ENCODE data around the gene MAFG. TPM values are rescaled to one million over a fixed set of nuclear protein-coding genes. Genes with fewer than 3 reads are reported as not detected.

Gene MAFG
- total and polyA plus RNA-seq, 9 of the 15 experiments (the other 6 are each of a cell fraction or from before 2014, with no cell fraction given) = 1.1 to 58.1 (median 24.9) TPM

- no peak for FAIRE-seq
- no peak for ATAC-seq
These were observed 13.3 kb upstream of the MAFG start for GRCh38 chr17:81940538-81941483.

More at GRCh38 chr17:81940538-81941483, 13.3 kb upstream of the MAFG start:
- Histone ChIP-seq H3K79me2 (ENCODE audit: control insufficient read depth, insufficient read depth, low read length) (peaks cover 13% of the 10 kb centered on the region), H3K4me3 (no peak overlapping the region), H3K9me1 (ENCODE audit: control insufficient read depth, insufficient read depth, low read length) (peaks cover 2% of the 10 kb centered on the region), H2AFZ (ENCODE audit: low read depth, low read length) (no peak overlapping the region), H3K9me3 (replicated peaks; ENCODE audit: control insufficient read depth, insufficient read depth, low read depth, low read length) (no peaks in the 10 kb centered on the region), H3K4me1 (replicated peaks in 1 of 2; ENCODE audit: control insufficient read depth in 2 of 2, insufficient read depth in 2 of 2, low read length in 2 of 2) (peaks cover 5 to 60% of the 10 kb centered on the region in 2 experiments; a peak in 4 of 5 replicates), H3K27me3 (ENCODE audit: control insufficient read depth in 2 of 2, insufficient read depth in 2 of 2, low read length in 2 of 2) (no peaks in the 10 kb centered on the region), H3K4me2 (ENCODE audit: insufficient read depth, low read length) (no peak overlapping the region), H3K9ac (ENCODE audit: insufficient read depth in 1 of 2, low read depth in 2 of 2, low read length in 2 of 2) (peak overlapping the region in 1 of 2 experiments; percentile 55; a peak in 1 of 4 replicates), H3K27ac (ENCODE audit: extremely low read depth, low read depth, low read length) (no peak overlapping the region), H3K36me3 (ENCODE audit: control insufficient read depth, insufficient read depth, low read length) (peaks cover 2% of the 10 kb centered on the region; the same call in 1 of the 3 replicates), H4K20me1 (replicated peaks; ENCODE audit: control insufficient read depth, insufficient read depth, low read length) (no peaks in the 10 kb centered on the region)
- WGBS (ENCODE audit: insufficient coverage, low coverage, missing lambda C conversion rate) = 80% methylated on average over 49 of the region's 56 CpGs
- CTCF ChIA-PET (ENCODE audit: low intra/inter-chr PET ratio) = no interaction called here
- intact Hi-C loops (cut with micrococcal nuclease) = no loop called here
- no peak for DNase-seq (ENCODE audit: extremely low read depth in 1 of 4, low spot score in 3 of 4)
- in situ Hi-C loops (cut with MboI) = no loop called here
- BruUV-seq (replicated peaks) = no TSS peak
- TF ChIP-seq RBM14 (IDR thresholded peaks at IDR 0.05; ENCODE audit: borderline replicate concordance, insufficient read depth, low read depth, low read length) (0 out of 2 replicates have a peak, but pooled peaks have one; percentile 24), OTX1 (CRISPR knock-in tag; IDR thresholded peaks at IDR 0.05) (no peak), FIP1L1 (IDR thresholded peaks at IDR 0.05; ENCODE audit: low read depth, low read length, poor library complexity, severe bottlenecking) (peak; percentile 27), IRF2 (CRISPR knock-in tag; IDR thresholded peaks at IDR 0.05) (no peak), ZBTB33 (CRISPR knock-in tag; IDR thresholded peaks at IDR 0.05) (peak; percentile 34), RBFOX2 (IDR thresholded peaks at IDR 0.05; ENCODE audit: low read depth, low read length) (0 out of 2 replicates have a peak, but pooled peaks have one; percentile 8), POLR2G (IDR thresholded peaks at IDR 0.05; ENCODE audit: low read depth, low read length) (0 out of 2 replicates have a peak, but pooled peaks have one; percentile 3), ZFX (CRISPR knock-in tag; IDR thresholded peaks at IDR 0.05) (no peak)
- TF ChIP-seq, protein P1, sequence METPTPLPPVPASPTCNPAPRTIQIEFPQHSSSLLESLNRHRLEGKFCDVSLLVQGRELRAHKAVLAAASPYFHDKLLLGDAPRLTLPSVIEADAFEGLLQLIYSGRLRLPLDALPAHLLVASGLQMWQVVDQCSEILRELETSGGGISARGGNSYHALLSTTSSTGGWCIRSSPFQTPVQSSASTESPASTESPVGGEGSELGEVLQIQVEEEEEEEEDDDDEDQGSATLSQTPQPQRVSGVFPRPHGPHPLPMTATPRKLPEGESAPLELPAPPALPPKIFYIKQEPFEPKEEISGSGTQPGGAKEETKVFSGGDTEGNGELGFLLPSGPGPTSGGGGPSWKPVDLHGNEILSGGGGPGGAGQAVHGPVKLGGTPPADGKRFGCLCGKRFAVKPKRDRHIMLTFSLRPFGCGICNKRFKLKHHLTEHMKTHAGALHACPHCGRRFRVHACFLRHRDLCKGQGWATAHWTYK (CRISPR knock-in tag; IDR thresholded peaks at IDR 0.05) = peak; percentile 79; the same call in 1 of the 2 replicates
- POLR2A ChIA-PET = interaction anchor here (0.6 to 1.5 kb wide), 7 partner anchors 11 to 437 kb away, joined by 3 to 8 read pairs (median 3); partner anchors contain the start of gene MAFG
